ENCODE results near the gene PHKG1.
"Not testable (repeated sequence)": the region's sequence is repeated elsewhere in the genome, so short reads cannot be mapped to it uniquely, and the experiment has no call there.

PHKG1 gene

GRCh38 chr7:56062382-56062781 is 30.4 kb downstream of the PHKG1 start:
- no peak for TF ChIP-seq CTCF (IDR thresholded peaks at IDR 0.05; ENCODE audit: insufficient read depth, low read depth, low read length, missing control alignments)
- DNase-seq (ENCODE audit: low read depth): no peak
- no peak overlapping the region for H3K4me3 ChIP-seq (ENCODE audit: low read length)

GRCh38 chr7:56053993-56054392 is 38.8 kb downstream of the PHKG1 start:
- no peak for DNase-seq (ENCODE audit: low read depth)
- no peak overlapping the region for H3K4me3 ChIP-seq (ENCODE audit: low read length)
- no peak for TF ChIP-seq CTCF (IDR thresholded peaks at IDR 0.05; ENCODE audit: insufficient read depth, low read depth, low read length, missing control alignments)

DNA sequence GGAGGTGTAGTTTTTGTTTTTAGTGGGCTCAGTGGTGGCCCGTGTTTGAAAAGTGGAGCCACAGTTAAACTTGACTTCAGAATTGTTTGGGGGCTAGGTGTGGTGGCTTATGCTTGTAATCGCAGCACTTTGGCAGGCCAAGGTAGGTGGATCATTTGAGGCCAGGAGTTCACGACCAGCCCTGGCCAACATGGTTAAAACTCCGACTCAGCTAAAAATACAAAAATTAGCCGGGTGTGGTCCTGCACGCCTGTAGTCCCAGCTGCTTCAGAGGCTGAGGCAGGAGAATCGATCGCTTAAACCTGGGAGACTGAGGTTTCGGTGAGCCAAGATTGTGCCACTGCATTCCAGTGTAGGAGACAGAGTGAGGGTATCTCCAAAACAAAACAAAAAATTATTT is 39.4 kb downstream of the PHKG1 start:
- no peak overlapping the region for H3K4me3 ChIP-seq (ENCODE audit: low read length)

DNA sequence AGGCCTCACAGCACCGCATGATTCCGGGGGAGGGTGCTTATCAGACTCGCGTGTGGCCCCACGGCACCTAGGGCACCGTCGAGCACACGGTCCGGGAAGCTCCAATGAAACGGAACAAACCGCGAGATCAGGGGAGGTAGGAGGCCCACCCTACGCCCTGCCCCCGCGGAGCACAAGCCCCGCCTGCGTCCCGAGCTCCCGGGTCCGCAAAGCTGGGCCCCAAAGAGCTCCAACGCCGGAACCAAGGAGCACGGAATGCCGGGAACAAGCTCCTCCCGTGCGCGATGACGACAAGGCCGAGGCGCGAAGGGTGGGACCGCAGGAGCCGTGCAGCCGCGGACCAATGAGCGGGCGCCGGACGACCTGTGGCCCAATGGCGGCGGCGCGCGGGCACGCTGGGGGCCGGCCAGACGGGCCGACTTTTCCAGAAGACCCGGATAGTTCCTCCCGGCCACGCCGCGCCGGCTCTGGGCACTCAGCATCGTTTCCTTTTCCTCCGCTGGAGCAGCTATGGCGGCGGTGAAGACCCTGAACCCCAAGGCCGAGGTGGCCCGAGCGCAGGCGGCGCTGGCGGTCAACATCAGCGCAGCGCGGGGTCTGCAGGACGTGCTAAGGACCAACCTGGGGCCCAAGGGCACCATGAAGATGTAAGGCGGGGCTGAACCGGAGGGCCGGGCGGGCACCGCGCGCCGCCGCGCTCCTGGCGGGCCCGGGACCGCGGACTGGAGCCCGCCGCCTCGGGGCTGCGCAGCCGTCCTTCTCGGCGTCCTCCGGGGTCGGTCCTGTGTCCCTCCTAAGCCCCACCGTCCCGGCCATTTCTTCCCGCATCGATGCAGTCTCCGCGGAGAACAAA is 41.2 kb downstream of the PHKG1 start, which contains the start of the genes CCT6A and PSPH:
Gene CCT6A, plus strand, starts transcription at position 427 of the 853 bp plus-strand sequence. Its CDS starts 84 bp downstream, at position 511.
Gene PSPH, minus strand, starts transcription at position 106 of the 853 bp plus-strand sequence. CDS start 30,232 bp downstream, outside the sequence.
- H3K4me3 ChIP-seq (ENCODE audit: low read length): peak within 1 kb of the TSS; percentile 94
- TF ChIP-seq CTCF (IDR thresholded peaks at IDR 0.05; ENCODE audit: insufficient read depth, low read depth, low read length, missing control alignments): no peak
- peak; percentile 99 for DNase-seq (ENCODE audit: low read depth)

More for the DNA sequence above, 39.4 kb downstream of the PHKG1 start:
- TF ChIP-seq CTCF (IDR thresholded peaks at IDR 0.05; ENCODE audit: insufficient read depth, low read depth, low read length, missing control alignments): no peak
- no peak for DNase-seq (ENCODE audit: low read depth)

DNA sequence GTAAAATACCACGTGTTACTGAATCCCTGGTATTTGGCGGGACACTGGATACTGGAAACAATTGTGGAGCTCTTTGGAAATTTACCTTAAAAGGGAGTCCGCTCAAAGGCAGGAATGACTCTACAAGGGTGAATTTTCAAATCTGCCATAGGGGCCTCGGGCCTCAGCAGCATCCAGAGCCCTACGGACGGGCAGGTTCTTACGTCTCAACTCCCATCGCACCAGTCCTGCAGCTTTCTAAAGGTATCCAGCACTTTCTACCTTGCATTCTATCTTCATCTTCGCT is 41.8 kb downstream of the PHKG1 start:
- no peak for TF ChIP-seq CTCF (IDR thresholded peaks at IDR 0.05; ENCODE audit: insufficient read depth, low read depth, low read length, missing control alignments)
- H3K4me3 ChIP-seq (ENCODE audit: low read length): peak overlapping the region; percentile 94
- DNase-seq (ENCODE audit: low read depth): no peak

- peak; percentile 29 for DNase-seq (ENCODE audit: low read depth)
- not testable (repeated sequence) for H3K4me3 ChIP-seq (ENCODE audit: low read length)
These were observed 44.0 kb downstream of the PHKG1 start for GRCh38 chr7:56048763-56049162.

GRCh38 chr7:56048245-56048644 is 44.5 kb downstream of the PHKG1 start:
- no peak for TF ChIP-seq CTCF (IDR thresholded peaks at IDR 0.05; ENCODE audit: insufficient read depth, low read depth, low read length, missing control alignments)
- DNase-seq (ENCODE audit: low read depth): no peak
- no peak overlapping the region for H3K4me3 ChIP-seq (ENCODE audit: low read length)

DNA sequence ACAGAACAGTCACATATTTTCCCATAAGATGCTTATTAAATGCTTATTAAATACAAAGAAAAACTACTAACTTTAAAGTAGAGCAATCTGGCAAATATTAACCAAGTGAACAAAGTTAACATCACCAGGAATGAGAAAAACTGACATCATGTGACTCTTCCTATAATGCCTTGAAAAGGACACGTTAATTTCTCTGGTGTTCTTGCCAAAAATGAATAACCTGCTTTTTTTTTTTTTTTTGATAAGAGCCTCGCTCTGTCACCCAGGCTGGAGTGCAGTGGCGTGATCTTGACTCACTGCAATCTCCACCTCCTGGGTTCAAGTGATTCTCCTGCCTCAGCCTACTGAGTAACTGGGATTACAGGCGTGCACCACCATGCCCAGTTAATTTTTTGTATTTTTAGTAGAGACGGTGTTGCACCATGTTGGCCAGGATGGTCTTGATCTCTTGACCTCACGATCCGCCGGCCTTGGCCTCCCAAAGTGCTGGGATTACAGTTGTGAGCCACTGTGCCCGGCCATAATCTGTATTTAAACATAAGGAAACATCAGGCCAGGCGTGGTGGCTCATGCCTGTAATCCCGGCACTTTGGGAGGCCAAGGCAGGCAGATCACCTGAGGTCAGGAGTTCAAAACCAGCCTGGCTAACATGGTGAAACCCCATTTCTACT is 45.2 kb downstream of the PHKG1 start:
- DNase-seq (ENCODE audit: low read depth); H3K4me3 ChIP-seq (ENCODE audit: low read length): not testable (repeated sequence)
